K562 (cell line): Measurements from ENCODE around the gene SLC12A9. TPM values are rescaled to one million over a fixed set of nuclear protein-coding genes. Genes with fewer than 3 reads are reported as not detected.

Experiments used
- CC2D1A ChIP-seq: fragments of 450-650 bp; IDR thresholded peaks from 2 replicates; pipeline ENCODE4 v1.6.1; 2017; ENCODE audit warnings: mild to moderate bottlenecking
- DPF2 ChIP-seq: fragments of 450-650 bp; IDR thresholded peaks from 2 replicates; pipeline ENCODE4 v1.6.1; 2016
- KDM1A ChIP-seq, 2 experiments: fragments of 450-650 bp; IDR thresholded peaks; 2 replicates each; pipeline ENCODE4 v1.6.1; 2016; ENCODE audit warnings: mild to moderate bottlenecking in 2 of 2
- KLF10 ChIP-seq: fragments of 250-450 bp; sonication (Bioruptor Pico); IDR thresholded peaks from 2 replicates; pipeline ENCODE4 v1.6.1; 2021; ENCODE audit warnings: matching md5 sums
- LEF1 ChIP-seq: fragments of 450-650 bp; IDR thresholded peaks from 2 replicates; pipeline ENCODE4 v1.6.1; 2016; ENCODE audit warnings: mild to moderate bottlenecking
- NFIC ChIP-seq: fragments of 450-650 bp; IDR thresholded peaks from 2 replicates; pipeline ENCODE4 v1.6.1; 2017; ENCODE audit warnings: mild to moderate bottlenecking, inconsistent platforms
- NR2C2 ChIP-seq, 2 experiments: fragments of 200-800 bp in 1 of 2; sonication (Bioruptor generic) in 1 of 2; sonication (generic) in 1 of 2; formaldehyde crosslinking in 1 of 2; IDR thresholded peaks; 2 replicates each; pipeline versions ENCODE4 v1.6.1 to v1.8.0; 2016 to 2022; ENCODE audit warnings: mild to moderate bottlenecking in 1 of 2, missing compliant biosample characterization in 1 of 2, missing genetic modification characterization in 1 of 2, missing genetic modification reagents in 1 of 2
- PCBP2 ChIP-seq: fragments of 200-400 bp; formaldehyde crosslinking; IDR thresholded peaks from 2 replicates; pipeline ENCODE4 v1.6.1; 2018; ENCODE audit warnings: low read length, low read depth, mild to moderate bottlenecking, moderate library complexity; ENCODE audit not compliant: poor library complexity, severe bottlenecking
- POU5F1 ChIP-seq: fragments of 150-350 bp; IDR thresholded peaks from 2 replicates; pipeline ENCODE4 v1.6.1; 2014; ENCODE audit warnings: borderline replicate concordance, low read length, low read depth, mild to moderate bottlenecking; ENCODE audit not compliant: partially characterized antibody
- ZEB2 ChIP-seq: fragments of 450-650 bp; IDR thresholded peaks from 2 replicates; pipeline ENCODE4 v1.6.1; 2016
- ZNF316 ChIP-seq: fragments of 450-650 bp; IDR thresholded peaks from 2 replicates; pipeline ENCODE4 v1.6.1; 2016
- ZNF561 ChIP-seq: fragments of 450-650 bp; formaldehyde crosslinking; conservative IDR thresholded peaks from 2 replicates; pipeline ENCODE4 v1.4.0; 2020; ENCODE audit warnings: mild to moderate bottlenecking, moderate library complexity
- polyA plus RNA-seq, 8 experiments: library from polyadenylated mRNA; depleted of rRNA in 4 of 8; stranded (reverse) in 5 of 8; unstranded in 3 of 8; fragments of >200 nt; fragmentation: Nextera tagmentation in 2 of 8; fragmentation: Illumina TruSeq in 1 of 8; extraction: Ambion mirVana in 2 of 8; extraction: Trizol in 1 of 8; gene quantifications; 2 replicates each; pipeline versions ENCODE4 v1.2.1 to v1.2.3, GENCODE V29; 2011 to 2014; ENCODE audit warnings: inconsistent platforms in 1 of 8, missing spikeins in 1 of 8
- total RNA-seq, 7 experiments: library from RNA; depleted of rRNA in 6 of 7; stranded (reverse); fragments of >200 nt in 6 of 7; fragmentation: Illumina TruSeq in 2 of 7; extraction: Trizol in 2 of 7; gene quantifications; 2 replicates each; pipeline versions ENCODE4 v1.2.1 to v1.2.3, GENCODE V29; 2011 to 2021; ENCODE audit warnings: low replicate concordance in 1 of 7
- TF ChIP-seq, protein P1 (sequence below), 3 experiments: fragments of 200-800 bp in 1 of 3; sonication (Bioruptor generic) in 1 of 3; sonication (generic) in 1 of 3; formaldehyde crosslinking in 1 of 3; IDR thresholded peaks; 2 replicates each; pipeline versions ENCODE4 v1.6.1 to v1.8.0; 2016 to 2022; ENCODE audit warnings: mild to moderate bottlenecking in 2 of 3, missing compliant biosample characterization in 2 of 3, missing genetic modification characterization in 2 of 3, missing genetic modification reagents in 1 of 3
- TF ChIP-seq, protein P2 (sequence below): fragments of 200-800 bp; sonication (Bioruptor generic); IDR thresholded peaks from 2 replicates; pipeline ENCODE4 v1.6.1; 2017; ENCODE audit warnings: missing genetic modification characterization, missing compliant biosample characterization
- TF ChIP-seq, protein P3 (sequence below): fragments of 450-650 bp; IDR thresholded peaks from 2 replicates; pipeline ENCODE4 v1.7.0; 2016; ENCODE audit warnings: borderline replicate concordance
- TF ChIP-seq, protein P4 (sequence below), 2 experiments: fragments of 450-650 bp in 1 of 2; sonication (generic) in 1 of 2; formaldehyde crosslinking in 1 of 2; IDR thresholded peaks in 1 of 2; conservative IDR thresholded peaks in 1 of 2; 2 replicates each; pipeline versions ENCODE4 v1.6.1 to v1.8.1; 2016 to 2023; ENCODE audit warnings: mild to moderate bottlenecking in 2 of 2, moderate library complexity in 2 of 2, inconsistent platforms in 1 of 2, missing genetic modification reagents in 1 of 2
- TF ChIP-seq, protein P5 (sequence below): fragments of 250-450 bp; sonication (Bioruptor Pico); IDR thresholded peaks from 2 replicates; pipeline ENCODE4 v1.5.0; 2021; ENCODE audit warnings: mild to moderate bottlenecking, moderate library complexity

SLC12A9 gene
- total and polyA plus RNA-seq, 9 of the 15 experiments (the other 6 are each of a cell fraction or from before 2014, with no cell fraction given) = 0.06 to 20.2 (median 10.7) TPM

DNA sequence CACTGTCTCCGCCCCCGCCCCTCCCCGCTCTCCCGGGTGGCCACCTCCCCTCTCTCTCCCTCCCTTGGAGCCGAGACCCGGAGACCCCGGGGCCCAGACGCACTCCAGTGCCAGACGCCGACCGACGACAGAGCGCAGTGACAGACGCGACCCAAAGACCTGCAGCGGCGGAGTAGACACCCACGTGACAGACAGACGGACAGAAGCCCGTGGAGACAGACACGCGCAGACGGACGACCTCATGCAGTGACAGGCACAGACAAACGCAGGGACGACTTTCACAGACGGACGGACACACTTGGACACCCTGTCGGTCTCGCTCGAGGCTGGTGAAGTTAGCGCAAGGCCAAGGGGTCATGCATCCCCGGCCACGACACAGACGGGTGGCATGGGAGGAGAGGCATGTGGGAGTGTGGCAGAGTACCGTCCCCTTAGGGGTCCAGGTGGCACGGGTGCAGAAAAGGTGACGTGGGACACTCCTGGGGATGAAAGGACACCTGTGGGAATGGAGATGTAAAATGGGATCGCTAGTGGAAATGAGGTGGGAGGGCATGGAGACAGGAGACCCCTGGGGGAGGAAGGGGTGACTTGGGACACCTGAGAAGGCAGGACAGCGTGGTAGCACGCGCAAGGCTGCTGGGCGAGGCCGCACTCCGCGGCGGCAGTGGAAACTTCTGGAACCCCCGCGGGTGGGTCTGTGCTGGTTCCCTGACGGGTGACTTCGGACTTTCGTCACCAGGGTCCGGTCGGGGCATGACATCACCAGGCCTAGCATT is 43.6 kb downstream of the SLC12A9 start (continued):
- TF ChIP-seq PCBP2 = no peak
- 0 out of 2 replicates have a peak, but pooled peaks have one; percentile 7 for TF ChIP-seq ZNF316
- TF ChIP-seq POU5F1 = no peak
- TF ChIP-seq, protein P1, sequence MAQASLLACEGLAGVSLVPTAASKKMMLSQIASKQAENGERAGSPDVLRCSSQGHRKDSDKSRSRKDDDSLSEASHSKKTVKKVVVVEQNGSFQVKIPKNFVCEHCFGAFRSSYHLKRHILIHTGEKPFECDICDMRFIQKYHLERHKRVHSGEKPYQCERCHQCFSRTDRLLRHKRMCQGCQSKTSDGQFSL (CRISPR knock-in tag; IDR thresholded peaks at IDR 0.05) = peak; percentile 52; the same call in 1 of the 2 replicates
- TF ChIP-seq, protein P1 (tag; IDR thresholded peaks at IDR 0.05) = no peak
- TF ChIP-seq KDM1A (IDR thresholded peaks at IDR 0.05) = peak in 1 of 2 experiments; percentile 46; a peak in 1 of 4 replicates
- TF ChIP-seq, protein P2, sequence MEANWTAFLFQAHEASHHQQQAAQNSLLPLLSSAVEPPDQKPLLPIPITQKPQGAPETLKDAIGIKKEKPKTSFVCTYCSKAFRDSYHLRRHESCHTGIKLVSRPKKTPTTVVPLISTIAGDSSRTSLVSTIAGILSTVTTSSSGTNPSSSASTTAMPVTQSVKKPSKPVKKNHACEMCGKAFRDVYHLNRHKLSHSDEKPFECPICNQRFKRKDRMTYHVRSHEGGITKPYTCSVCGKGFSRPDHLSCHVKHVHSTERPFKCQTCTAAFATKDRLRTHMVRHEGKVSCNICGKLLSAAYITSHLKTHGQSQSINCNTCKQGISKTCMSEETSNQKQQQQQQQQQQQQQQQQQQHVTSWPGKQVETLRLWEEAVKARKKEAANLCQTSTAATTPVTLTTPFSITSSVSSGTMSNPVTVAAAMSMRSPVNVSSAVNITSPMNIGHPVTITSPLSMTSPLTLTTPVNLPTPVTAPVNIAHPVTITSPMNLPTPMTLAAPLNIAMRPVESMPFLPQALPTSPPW (CRISPR knock-in tag) = no peak
- TF ChIP-seq, protein P3, sequence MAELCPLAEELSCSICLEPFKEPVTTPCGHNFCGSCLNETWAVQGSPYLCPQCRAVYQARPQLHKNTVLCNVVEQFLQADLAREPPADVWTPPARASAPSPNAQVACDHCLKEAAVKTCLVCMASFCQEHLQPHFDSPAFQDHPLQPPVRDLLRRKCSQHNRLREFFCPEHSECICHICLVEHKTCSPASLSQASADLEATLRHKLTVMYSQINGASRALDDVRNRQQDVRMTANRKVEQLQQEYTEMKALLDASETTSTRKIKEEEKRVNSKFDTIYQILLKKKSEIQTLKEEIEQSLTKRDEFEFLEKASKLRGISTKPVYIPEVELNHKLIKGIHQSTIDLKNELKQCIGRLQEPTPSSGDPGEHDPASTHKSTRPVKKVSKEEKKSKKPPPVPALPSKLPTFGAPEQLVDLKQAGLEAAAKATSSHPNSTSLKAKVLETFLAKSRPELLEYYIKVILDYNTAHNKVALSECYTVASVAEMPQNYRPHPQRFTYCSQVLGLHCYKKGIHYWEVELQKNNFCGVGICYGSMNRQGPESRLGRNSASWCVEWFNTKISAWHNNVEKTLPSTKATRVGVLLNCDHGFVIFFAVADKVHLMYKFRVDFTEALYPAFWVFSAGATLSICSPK = 0 out of 2 replicates have a peak, but pooled peaks have one; percentile 77
- TF ChIP-seq, protein P4, sequence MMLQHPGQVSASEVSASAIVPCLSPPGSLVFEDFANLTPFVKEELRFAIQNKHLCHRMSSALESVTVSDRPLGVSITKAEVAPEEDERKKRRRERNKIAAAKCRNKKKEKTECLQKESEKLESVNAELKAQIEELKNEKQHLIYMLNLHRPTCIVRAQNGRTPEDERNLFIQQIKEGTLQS (IDR thresholded peaks at IDR 0.05) = peak; percentile 92
- TF ChIP-seq, protein P4 (CRISPR knock-in tag; conservative IDR thresholded peaks at IDR 0.05) = peak; percentile 31; the same call in 1 of the 2 replicates
- TF ChIP-seq, protein P5, sequence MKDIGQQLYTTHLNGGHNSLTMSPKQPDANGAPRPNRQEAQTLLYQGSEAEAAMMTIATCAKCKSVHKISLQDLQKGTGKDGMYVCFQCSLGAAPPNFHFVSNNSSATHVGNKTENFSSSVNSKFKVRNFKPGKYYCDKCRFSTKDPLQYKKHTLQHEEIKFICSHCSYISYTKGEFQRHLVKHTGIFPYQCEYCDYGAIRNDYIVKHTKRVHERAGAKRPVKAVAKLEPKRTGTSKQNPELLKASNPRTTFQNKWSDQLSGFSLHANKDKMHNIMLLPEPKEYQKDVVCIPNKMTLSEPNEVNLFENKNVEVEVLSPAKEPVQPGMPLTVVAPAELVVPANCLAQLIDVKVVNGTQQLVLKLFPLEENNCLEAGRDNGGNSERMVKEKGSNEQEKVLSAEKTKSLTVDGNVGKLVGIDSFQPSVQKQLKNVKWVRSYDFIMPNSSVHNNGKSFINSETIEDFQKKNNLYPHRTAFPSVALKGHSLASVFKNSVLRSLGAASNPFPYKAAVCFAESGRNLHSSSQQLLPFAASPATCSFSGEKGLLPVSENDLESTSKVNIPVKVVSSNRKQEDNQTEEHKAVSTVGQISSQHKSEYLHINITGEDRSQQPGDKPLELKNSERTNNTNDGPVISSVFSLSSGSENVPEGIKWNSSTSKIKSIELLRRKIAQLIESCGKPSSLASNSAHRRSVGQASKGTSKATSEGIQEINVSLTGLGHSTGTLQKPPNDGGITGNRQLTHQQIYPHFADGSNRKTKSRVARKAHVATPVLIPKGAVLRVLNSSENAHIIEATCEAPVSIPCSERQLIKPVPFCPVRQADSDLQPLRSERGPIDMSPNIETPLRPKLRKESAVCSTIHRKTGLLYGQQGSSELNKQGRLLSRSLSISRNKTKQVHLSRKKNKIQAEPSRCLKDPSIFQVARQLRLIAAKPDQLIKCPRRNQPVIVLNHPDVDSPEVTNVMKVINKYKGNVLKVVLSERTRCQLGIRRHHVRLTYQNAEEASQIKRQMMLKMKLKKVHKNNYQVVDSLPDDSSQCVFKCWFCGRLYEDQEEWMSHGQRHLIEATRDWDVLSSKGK (CRISPR knock-in tag) = no peak
- peak; percentile 38; the same call in 1 of the 2 replicates for TF ChIP-seq LEF1
- TF ChIP-seq NR2C2 (CRISPR knock-in tag; IDR thresholded peaks at IDR 0.05) = 0 out of 2 replicates have a peak, but pooled peaks have one; percentile 28
- no peak for TF ChIP-seq NR2C2 (tag; IDR thresholded peaks at IDR 0.05)
- no peak for TF ChIP-seq KLF10
- peak; percentile 55 for TF ChIP-seq DPF2
- TF ChIP-seq ZNF561 (CRISPR knock-in tag) = no peak
- peak; percentile 29; the same call in 1 of the 2 replicates for TF ChIP-seq ZEB2
- peak; percentile 41; the same call in 1 of the 2 replicates for TF ChIP-seq CC2D1A
- TF ChIP-seq NFIC = peak; percentile 79
